Measurements from ENCODE around the gene PKIG.

GRCh38 chr20:44621939-44622338 is 39.6 kb downstream of the PKIG start:
- TF ChIP-seq CTCF (conservative IDR thresholded peaks at IDR 0.05; ENCODE audit: low read length) (no peak), EZH2phosphoT487 (IDR thresholded peaks at IDR 0.05; ENCODE audit: borderline replicate concordance, low read depth, low read length) (no peak)

Measured in OCI-LY7 (cell line).